ENCODE measurements around the gene TUBA3E.
"Not testable (repeated sequence)": the region's sequence is repeated elsewhere in the genome, so short reads cannot be mapped to it uniquely, and the experiment has no call there.

The TUBA3E gene

DNA sequence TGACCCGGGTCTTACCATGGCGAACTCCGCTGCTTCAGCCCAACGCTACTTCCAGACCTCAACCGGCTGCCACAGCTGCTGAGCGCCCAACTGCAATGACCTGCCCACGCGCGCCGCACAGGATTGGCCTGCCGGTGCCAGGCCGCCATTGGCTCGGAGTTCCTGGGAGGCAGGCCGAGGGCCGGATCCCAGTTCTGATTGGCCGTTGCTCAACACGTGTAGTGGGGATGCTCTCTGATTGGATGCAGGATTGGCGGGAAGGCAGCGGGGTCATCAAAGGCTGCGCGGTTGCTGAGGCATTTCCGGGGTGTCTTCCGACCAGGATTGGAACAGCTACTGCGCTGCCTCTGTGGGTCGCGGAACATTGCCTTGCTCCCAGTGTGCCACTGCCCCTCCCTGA is at the start of gene TUBA3E:
Gene TUBA3E (minus strand): TSS at position 97 of the 400 bp plus-strand sequence. CDS start 79 bp downstream, at position 18.
- DNase-seq: no peak

DNA sequence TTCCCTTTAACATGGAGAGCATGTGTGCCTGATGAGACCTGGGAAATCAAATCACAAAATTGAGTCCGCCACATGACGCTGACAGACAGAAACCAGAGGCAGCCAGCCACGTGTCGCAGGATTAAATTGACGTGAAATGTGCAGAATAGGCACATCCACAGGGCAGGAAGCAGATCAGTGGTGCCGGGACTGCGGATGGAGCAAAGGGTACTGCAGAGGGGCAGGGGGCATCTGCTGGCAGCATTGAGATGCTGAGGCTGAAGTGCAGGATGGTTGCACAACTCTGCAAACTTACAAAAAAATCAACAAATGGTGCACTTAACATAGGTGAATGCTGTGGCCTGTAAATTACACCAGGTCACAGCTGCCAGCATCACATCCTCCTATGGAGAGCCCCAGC is 48.2 kb upstream of the TUBA3E start:
- no peak for DNase-seq

DNA sequence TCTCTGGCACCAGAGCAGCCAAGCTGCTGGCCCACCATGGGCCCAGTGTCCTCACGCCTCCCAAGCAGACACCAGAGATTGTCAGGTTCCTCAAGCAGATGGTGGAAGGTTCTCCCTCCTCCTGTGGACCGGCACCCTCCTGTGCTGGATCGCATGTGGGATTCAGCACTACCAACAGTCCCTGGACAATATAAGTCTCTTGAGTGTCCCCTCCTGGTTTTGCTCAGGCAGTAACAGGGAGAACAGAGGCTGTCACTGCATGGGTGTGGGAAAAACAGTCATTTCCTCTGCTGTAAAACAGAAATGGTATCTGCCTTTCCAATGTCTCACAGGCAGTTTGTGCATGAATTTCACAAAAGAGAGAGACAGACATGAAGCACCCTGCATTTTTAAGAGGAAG is 47.7 kb upstream of the TUBA3E start:
- DNase-seq: no peak

DNA sequence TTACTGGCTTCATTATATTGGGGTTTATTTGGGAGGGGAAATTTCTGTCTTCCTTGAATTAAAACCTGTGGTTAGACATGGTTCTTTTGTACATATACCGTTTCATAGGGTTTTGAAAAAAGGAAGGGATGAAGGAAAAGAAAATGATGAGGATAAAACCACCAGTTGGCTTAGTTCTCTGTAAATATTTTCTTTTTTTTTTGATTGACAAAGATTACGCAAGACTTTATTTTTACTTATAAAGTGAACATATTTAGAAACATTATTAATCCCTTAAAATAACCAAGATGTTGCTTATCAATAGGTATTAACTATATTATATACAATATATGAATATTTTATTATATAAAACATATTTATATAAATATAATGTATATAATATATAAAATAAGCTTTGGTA is 45.1 kb upstream of the TUBA3E start:
- no peak for DNase-seq

DNA sequence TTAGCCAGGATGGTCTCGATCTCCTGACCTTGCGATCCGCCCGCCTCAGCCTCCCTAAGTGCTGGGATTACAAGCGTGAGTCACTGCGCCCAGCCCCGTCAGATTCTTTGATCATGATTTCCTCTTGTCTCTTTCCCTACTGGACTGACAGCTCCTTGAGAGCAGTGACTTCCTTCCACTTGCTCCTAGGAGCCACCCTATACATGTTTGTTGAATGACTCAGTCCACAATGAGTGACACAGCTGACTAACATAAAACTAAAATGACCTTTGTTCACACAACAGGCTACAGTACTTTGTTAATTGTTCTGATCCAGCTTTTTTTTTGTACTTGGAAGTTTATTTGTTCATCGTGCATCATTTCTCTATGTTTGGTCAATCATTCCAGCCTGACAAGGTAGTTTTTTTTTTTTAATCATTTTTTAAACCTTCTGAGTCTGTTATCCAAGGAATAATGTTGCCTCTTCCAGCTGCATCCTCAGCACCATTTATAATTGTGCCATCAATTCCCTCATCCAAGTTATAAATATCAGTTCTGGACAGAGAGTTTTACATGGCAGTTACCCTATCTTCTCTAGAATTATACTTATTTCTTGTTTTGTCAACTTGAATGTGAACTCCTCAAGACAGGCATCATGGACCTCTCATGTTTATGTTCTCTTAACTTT is 42.9 kb upstream of the TUBA3E start:
- DNase-seq: no peak

DNA sequence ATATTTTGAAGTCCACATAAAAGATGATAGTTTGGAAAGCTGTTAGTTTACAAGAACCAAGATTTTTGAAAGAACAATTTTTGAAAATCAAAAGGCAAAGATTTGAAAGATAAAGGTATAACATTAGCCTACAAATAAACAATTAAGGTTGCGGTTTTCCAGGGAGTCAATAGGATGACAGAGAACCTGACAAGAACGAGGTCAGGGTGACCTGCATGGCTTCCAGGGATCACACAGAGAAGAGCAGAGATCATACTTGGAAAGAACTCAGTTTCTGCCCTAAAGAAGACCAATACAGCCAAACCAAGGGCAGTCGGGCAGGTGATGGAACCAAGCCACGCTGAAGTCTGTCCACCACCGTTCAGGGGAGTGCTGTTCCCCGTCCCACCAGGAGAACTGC is 41.3 kb upstream of the TUBA3E start:
- not testable (repeated sequence) for DNase-seq

DNA sequence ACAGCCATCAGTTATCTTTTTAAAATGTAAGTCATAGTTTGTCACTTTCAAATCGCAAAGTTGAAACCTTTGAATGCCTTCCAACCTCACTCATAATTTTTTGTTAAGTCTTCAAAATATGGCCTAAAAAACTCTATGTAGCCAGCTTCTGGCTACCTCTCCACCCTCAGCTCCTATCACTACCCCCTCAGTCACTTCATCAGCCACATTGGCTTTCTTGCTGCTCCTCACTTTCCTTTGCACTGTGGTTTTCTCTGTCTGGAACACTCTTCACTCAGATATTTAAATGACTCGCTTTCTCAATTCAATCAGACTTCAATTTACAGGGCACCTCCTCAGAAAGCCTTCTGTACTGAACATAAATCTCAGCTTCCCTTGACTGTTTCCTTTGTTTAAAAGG is 34.8 kb upstream of the TUBA3E start:
- DNase-seq: not testable (repeated sequence)

DNA sequence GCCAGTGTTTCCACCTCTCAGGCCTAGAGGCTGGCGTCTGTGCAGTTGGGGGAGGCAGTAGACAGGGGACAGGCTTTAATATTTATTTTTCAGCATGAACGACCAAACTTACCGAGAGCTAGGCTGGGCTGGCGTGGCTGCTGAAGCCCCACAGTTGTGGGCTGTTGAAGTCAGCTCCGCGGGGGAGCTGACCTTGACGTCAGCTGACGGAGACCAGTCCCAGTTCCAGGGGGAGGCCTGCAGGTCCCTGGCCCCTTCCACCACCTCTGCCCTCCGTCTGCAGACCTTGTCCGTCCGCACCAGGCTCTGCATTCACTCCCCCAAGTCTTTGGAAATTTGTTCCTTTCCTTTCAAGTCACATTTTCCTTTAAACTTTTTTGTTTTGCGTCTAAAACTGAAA is 33.4 kb upstream of the TUBA3E start:
- DNase-seq: no peak

DNA sequence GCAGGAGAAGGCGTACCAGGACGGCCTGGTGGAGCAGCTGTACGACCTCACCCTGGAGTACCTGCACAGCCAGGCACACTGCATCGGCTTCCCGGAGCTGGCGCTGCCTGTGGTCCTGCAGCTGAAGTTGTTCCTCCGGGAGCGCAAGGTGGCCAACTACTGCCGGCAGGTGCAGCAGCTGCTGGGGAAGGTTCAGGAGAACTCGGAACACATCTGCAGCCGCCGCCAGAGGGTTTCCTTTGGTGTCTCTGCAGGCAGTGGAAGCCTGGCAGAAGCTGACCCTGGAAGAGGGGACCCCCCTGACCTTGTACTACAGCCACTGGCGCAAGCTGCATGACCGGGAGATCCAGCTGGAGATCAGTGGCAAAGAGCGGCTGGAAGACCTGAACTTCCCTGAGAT is 32.7 kb upstream of the TUBA3E start:
- not testable (repeated sequence) for DNase-seq

DNA sequence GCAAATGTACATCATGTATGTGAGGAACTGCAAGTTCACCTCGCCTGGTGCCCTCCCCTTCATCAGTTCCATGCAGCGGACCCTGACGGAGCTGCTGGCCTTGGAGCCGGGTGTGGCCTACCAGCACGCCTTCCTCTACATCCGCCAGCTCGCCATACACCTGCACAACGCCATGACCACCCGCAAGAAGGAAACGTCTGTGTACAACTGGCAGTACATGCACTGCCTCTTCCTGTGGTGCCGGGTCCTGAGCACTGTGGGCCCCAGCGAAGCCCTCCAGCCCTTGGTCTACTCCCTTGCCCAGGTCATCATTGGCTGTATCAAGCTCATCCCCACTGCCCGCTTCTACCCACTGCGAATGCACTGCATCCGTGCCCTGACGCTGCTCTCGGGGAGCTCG is 32.1 kb upstream of the TUBA3E start:
- DNase-seq: not testable (repeated sequence)

DNA sequence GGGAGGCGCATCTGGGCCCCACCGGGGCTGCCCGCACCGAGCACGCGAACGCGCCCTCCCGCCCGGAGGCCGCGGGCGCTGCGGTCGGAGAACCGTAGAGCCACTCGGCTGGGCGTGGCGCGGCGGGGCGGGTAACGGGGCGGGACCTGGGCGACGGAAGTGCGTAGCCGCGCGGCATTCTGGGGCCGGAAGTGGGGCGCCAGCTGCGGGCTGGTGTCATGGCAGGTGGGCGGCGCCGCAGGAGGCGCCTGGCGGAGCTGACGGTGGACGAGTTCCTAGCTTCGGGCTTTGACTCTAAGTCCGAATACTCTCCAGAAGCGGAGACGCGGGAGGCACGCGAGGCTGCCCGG is 30.9 kb upstream of the TUBA3E start:
- not testable (repeated sequence) for DNase-seq

DNA sequence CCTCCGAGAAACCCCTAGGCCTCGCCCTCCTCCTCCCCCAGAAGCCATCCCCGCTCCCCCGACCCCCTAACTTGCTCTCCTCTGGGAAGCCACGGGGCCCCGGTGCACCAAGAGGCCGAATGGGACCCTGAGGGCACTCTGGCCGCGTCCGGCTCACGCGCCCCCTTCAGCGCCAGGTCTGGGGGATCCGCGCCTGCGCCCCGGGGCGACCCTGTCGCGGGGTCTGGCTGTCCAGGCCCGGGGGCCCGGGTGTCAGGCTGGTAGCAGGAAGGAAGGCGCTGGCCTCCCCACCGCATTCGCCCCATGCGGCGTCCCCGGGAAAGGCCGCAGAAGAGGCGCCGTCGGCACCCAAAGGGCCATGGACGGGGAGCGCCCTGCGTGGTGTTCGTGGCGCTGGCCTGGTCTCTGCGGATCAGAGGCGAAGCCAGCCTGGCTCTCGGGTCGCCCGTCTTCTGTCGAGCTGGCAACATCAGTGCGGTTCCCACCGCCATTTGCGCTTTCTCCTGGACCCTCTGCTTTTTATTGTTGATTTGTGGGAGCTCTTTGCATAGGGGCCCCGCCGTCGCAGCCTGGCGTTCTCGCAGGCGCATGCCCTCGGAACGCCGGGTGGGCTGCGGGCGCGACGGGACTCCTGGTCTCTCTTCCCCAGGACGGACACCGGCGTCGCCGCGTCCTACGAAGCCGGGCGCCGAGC is 30.4 kb upstream of the TUBA3E start:
- not testable (repeated sequence) for DNase-seq

DNA sequence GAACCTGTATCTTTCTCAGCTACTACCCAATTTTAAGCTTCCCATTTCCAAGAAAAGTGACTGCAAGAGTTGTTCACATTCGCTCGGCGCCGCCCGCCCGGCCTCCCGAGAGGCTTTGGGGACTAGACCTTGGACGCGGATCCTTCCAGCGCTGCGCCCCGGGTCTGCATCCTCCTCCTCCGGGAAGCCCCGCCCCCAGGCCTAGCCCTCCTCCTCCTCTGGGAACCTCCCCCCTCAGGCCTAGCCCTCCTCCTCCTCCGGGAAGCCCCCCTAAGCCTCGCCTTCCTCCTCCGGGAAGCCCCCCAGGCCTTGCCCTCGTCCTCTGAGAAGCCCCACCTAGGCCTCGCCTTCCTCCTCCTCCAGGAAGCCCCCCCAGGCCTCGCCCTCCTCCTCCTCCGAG is 29.8 kb upstream of the TUBA3E start:
- DNase-seq: not testable (repeated sequence)

DNA sequence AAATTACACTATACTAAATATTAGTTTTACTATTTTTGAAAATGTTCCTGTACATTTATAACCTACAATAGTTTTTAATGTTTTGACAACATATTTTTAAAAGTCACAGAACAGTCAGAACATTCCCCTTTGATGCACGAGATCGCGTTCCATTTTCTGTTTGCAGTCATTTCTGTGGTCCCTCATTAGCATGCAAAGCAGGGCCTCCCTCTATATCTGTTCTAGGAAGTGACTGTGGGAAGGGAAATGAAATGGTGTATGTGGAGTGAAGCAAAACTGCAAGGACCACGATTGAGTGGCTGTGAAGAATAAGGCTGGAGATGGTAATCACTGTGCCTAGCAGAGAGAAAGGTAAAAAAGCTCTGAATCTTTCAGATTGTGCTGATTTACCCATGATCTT is 24.3 kb upstream of the TUBA3E start:
- DNase-seq: not testable (repeated sequence)

DNA sequence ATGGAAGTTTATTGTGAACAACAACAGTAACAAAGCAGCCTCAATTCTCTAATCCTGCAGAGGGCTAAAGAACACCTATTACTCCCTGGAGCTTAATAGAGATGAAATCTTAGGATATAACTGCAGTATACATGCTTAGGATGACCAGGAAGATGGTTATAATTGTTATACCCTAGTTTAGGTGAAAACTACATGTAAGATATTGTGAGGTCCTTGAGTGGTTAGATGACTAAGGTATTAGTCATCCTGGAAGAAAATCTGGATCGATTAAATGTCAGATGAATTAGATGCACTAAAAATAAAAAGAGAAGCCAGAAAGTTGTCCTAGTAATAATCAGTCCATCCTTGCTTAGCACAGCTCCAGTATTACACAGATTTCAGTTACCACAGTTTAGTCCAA is 22.3 kb upstream of the TUBA3E start:
- not testable (repeated sequence) for DNase-seq

DNA sequence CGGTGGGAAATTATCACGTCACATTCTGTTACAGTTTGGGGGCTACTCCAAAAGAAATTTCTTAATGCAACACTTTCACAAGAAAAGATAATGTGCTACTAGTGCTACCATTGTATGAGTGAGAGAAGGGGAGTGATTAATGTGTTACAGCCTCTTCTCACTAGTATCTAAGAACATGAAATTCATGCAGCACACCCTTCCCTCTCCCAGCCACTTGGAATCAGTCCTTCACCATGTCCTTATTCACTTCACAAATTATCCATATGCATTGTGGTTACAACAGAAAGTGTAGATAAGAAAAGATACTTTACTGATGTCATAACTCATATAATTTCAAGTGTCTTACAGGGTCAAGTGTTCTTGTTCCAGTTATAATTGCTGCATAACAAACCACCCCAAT is 20.9 kb upstream of the TUBA3E start:
- DNase-seq: not testable (repeated sequence)

DNA sequence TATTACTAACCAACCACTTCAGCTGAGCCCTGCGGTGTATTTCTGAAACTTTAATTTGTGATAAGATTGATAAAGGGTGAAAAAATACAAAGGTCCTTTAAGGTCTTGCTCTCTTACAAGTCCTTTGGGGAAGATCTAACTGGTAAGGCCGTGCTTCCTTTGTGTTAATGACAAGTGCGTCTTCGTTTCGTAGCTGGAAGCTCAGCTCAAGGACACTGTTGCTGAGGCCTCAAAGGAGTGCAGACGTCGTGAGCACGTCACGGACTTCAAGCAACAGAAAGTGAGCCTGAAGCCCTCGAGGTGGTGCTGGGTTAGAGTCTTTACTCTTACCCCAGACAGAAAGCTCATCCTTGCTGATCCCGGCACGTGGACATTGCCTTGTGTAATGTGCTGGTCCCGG is 8.8 kb upstream of the TUBA3E start:
- not testable (repeated sequence) for DNase-seq

DNA sequence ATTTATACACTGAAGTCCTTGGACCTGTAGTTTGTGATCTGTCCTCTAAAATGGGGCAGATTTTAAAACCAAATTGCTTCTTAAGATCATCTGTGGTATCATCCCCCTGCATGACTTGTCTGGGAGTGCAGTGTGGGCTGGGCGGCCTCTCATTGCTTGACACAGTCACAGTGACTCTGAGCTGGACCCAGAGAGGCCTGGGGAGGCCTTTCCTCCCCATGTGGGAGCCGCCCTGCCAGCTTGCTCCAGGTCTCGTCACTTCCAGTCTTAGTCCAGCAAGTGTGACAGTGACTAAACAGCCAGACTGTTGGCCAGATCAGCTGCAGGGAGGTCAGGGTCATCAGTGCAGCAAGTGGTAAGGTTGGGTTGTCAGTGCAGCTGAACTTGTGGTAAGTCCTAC is 4.9 kb upstream of the TUBA3E start:
- DNase-seq: not testable (repeated sequence)

DNA sequence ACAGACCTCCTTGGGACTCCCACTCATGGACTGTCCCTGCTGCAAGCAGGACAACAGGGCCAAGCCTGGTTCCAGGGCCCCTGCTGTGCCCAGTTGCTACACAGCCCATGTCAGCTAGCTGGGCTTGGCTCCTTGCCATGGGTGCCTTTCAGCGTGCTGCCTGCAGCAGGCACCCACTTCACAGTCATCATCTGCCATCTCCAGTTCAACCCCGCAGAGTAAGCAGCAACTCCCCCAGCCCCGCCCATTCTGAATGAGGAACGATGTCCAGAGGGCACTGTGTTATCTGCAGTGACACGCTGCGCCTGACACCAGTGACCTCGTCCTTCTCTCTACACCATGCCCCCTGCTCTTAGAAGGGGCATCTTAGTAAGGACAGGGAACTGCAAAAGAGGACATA is 4.3 kb upstream of the TUBA3E start:
- not testable (repeated sequence) for DNase-seq

DNA sequence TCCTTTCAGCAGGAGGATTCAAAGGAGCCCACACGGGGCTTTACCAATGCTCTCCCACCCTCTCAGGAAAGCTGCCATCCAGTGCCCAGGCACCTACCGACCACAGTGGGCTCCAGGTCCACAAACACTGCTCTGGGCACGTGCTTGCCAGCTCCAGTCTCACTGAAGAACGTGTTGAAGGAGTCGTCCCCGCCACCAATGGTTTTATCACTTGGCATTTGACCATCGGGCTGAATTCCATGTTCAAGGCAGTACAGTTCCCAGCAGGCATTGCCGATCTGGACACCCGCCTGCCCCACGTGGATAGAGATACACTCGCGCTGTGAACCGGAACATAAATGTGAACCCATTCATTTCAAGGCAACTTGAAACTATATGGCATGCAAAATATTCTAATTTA is 2.2 kb downstream of the TUBA3E start:
- DNase-seq: not testable (repeated sequence)

DNA sequence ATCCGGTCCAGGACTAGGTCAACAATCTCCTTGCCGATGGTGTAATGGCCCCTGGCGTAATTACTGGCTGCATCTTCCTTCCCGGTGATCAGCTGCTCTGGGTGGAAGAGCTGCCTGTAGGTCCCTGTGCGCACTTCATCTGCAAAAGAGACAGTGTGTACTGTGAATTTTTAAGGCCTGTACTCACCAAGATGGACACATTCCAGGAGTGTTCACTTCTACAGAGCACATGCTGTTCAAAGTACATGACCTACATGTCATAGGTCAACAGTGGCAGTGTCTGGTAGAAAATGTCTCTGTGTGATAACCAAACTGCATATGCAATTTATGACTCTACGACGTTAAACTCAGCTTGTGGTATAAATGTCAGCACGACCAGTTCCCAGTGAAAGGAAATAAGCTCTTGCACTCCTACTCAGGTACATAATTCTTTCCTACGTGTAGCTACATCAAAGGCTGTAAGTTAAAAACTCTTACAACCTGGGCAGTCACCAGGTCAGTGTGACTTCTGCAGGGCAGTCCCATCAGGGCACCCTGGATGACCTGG is 3.1 kb downstream of the TUBA3E start:
- DNase-seq: not testable (repeated sequence)

DNA sequence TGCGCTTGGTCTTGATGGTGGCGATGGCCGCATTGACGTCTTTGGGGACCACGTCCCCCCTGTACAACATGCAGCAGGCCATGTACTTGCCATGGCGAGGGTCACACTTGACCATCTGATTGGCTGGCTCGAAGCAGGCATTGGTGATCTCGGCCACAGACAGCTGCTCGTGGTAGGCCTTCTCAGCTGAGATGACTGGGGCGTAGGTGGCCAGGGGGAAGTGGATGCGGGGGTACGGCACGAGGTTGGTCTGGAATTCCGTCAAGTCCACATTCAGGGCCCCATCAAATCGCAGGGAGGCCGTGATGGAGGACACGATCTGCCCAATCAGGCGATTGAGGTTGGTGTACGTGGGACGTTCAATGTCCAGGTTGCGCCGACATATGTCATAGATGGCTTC is 4.4 kb downstream of the TUBA3E start:
- DNase-seq: not testable (repeated sequence)

DNA sequence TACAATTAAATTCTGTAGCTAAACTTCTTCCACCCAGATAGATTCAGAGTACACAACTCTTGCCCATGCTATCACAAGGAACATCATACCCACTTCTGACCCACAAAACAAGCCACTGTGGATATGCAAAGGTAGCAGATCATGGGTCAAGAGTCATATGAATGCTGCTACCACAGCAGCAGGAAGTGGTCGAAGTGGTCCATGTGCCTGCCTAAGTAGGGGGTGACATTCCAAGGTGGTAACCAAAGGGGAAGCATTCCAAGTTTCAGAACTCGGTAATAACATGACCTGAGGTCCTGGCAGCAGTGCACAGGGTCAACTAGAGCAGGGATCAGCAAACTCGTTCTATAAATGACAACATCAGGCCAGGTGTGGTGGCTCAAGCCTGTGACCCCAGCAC is 5.8 kb downstream of the TUBA3E start:
- DNase-seq: not testable (repeated sequence)

DNA sequence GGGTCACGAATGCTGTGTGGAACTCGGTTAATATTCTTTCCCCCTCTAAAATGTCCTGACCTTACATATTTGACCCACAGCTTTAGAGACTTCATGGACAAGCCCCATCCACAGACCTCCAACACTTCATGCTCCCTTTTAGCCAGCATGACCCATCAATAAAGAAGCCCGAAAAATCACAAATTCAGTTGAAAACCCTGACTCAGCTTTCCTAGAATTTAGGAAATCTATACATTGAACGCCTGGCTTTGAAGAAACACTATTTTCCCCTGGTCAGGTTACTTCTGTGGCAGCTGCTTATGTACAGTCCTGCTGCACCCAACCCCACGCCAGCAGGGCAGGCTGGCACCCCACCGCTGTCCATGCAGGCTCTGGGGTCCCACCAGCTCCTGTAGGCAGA is 6.9 kb downstream of the TUBA3E start:
- DNase-seq: not testable (repeated sequence)

Measured in stimulated activated naive CD4-positive, alpha-beta T cell treated with Interleukin-2 at 50 U/mL for 16 hours (primary cell).